ENCODE results near the gene PPP2R2C.

Gene PPP2R2C

GRCh38 chr4:6290769-6291547, 181.5 kb downstream of the PPP2R2C start:
- DNase-seq (ENCODE audit: low spot score) = no peak

GRCh38 chr4:6290256-6290655, 182.2 kb downstream of the PPP2R2C start:
- DNase-seq (ENCODE audit: low spot score) = no peak

GRCh38 chr4:6288871-6289270, 183.5 kb downstream of the PPP2R2C start:
- no peak for DNase-seq (ENCODE audit: low spot score)

GRCh38 chr4:6288342-6288741, 184.1 kb downstream of the PPP2R2C start:
- DNase-seq (ENCODE audit: low spot score) = no peak

DNA sequence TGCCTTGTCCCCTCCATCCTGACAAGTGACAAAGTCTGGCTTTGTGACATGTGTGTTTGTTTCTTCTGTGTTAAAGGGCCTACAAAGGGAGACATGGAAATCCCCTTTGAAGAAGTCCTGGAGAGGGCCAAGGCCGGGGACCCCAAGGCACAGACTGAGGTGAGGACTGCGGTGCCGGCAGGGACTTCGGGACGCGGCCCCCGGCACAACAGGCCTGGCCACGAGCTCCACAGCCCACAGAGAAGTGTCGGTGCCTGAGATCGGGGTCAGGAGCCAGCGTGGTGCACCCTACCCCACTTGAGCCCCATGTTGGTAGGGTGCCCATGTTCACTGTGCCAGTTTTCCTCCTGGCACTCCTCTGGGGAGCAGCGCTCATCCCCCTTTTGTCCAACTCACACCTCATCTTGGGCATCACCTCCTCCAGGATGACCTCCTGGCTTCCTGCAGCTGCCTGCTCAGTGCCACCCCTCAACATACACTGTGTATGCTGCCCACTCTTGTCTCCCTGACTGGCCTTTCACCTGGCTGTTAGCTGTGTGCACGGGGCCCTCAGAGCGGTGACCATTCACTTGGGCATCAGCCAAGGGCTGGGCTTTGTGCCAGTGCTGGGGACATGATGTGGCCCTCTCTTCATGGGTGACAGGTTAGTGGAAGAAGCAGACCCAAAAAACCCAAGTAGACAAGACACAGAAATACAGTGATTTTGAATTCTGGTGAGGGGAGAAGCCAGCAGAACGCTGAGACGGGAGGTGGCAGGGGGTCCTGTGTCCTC, 185.2 kb downstream of the PPP2R2C start:
- no peak for DNase-seq (ENCODE audit: low spot score)

DNA sequence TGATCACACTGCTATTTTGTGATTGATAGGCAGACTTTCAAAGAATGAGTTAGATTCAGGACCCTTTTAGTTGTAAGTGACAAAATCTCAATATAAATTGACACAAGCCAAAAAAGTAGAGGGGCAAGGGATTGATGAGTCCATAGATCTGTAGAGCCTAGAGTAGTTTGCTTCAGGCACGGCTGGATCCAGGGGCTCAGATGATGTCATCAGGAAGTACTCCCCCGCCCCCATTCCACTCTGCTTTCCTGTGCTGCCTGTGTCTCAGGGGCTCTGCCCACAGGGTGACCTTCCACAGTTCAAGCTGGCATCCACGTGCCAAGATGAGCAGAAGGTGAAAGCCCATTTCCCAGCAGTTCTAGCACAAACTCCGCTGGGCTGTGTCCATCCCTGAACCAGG, 189.1 kb downstream of the PPP2R2C start:
- DNase-seq (ENCODE audit: low spot score) = no peak

- DNase-seq (ENCODE audit: low spot score) = no peak
Measured at GRCh38 chr4:6282314-6282771, 190.1 kb downstream of the PPP2R2C start.

GRCh38 chr4:6281436-6282313, 190.7 kb downstream of the PPP2R2C start:
- DNase-seq (ENCODE audit: low spot score) = no peak

- DNase-seq (ENCODE audit: low spot score) = no peak
Measured at GRCh38 chr4:6280365-6280996, 191.9 kb downstream of the PPP2R2C start.

GRCh38 chr4:6279582-6280289, 192.7 kb downstream of the PPP2R2C start:
- DNase-seq (ENCODE audit: low spot score) = no peak

DNA sequence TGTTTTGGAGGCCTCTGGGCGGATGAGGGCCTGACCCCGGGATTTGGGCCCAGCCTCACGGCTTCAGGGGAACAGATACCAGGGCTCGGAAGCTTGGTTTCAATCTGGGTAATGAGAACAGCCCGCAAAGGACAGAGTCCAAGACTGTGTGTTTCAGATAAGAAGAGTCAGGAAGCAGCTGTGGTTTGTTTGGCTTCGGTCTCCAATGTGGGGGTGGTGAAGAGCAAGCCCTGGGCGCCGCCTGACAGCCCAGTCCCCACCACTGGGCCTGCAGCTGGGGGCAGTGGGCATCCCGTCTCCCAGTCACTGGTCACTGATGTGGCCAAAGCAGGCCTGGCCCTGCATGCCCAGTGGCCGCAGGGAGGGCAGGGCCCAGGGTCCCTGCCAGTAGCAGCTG, 193.6 kb downstream of the PPP2R2C start:
- DNase-seq (ENCODE audit: low spot score) = no peak

DNA sequence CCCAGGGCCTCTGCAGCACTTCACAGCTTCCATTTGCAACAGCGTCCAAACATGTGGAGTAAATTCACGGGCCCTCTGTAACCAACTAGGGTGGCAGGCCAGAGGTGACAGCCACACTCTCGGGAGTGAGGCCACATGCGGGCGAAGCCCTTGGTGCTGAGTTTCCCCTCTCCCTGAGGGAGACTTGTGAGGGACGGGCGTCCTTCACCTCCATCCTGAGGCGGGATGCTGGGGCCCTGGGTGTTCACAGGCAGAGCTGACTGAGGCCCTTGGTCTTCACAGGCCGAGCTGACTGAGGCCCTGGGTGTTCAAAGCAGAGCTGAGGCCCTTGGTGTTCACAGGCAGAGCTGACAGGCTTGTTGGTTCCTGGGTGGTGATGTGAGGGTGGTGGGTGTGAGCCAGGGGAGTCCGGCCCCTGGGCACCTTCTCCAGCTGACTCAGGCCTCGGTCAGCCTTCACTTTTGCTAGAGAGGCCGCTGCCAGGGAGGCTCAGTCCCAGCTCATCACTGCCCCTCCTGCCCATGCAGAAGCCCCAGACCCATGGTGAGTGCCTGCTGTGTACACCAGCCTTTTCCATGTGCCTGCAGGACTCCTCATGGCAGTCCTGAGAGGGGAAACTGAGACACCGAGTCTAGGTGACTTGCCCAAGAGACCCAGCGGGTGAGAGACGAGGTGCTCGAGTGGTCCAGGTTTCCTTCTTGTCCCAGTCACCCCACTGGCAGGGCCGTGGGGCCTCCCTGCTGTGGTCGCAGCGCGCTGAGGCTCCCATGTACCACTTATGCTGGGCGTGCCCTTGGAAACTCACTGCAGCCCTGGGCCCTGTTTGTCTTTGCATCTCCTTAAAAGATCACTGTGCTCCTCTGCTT, 194.2 kb downstream of the PPP2R2C start:
- no peak for DNase-seq (ENCODE audit: low spot score)

DNA sequence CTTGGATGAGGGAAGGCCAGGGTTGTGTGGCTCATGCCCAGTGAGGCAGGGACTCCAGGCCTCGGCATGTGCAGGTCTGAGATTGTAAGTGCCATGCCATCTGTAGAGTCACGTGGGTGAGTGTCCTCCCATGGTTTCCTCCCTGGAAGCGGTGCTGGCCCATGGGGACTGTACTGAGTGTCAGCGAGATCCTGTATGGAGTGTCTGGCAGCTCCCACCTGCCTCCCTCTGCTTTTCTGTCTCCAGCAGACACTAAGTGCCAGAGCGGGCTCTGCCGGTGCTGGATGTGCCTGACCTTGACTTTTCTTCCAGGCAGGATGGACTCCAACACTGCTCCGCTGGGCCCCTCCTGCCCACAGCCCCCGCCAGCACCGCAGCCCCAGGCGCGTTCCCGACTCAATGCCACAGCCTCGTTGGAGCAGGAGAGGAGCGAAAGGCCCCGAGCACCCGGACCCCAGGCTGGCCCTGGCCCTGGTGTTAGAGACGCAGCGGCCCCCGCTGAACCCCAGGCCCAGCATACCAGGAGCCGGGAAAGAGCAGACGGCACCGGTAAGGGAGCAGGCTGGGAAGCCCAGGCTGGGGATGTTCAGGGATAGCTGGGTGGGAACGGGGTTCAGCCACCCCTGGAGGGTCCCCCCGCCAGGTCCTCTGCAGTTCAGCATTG, 195.1 kb downstream of the PPP2R2C start:
- no peak for DNase-seq (ENCODE audit: low spot score)

- no peak for DNase-seq (ENCODE audit: low spot score)
Measured at GRCh38 chr4:6275898-6276806, 196.3 kb downstream of the PPP2R2C start.

DNA sequence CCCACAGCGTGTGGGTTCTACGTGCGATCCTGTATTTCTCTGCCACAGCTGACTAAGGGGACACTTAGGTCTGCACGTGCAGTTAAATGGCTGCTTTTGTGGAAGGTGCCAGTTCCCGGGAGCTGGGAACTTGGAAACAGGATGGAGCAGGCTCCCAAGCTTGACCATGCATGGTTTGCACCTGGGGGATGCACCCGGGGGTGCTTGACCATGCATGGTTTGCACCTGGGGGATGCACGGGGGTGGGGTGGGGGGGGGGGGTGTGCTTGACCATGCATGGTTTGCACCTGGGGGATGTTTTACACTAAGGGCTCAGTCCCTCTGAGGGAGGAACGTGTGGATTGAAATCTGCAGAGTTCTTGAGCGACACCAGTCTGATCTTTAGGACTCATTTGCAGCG, 197.1 kb downstream of the PPP2R2C start:
- DNase-seq (ENCODE audit: low spot score) = no peak

- DNase-seq (ENCODE audit: low spot score) = no peak
Measured at GRCh38 chr4:6273661-6273990, 198.8 kb downstream of the PPP2R2C start.

- DNase-seq (ENCODE audit: low spot score) = no peak
Measured at GRCh38 chr4:6272863-6273660, 199.4 kb downstream of the PPP2R2C start.

All from germinal center (tissue), 1 donor.